GM10248 (cell line): ENCODE results near the gene DGKG.

ENCODE experiments used
- CTCF ChIA-PET: fragments of 300-600 bp; sonication (Branson Sonifier 250); formaldehyde crosslinking; extraction: SDS; loops from one replicate; lab custom pipeline; 2021; ENCODE audit warnings: antibody characterized with exemption; lab: Yijun Ruan, JAX
- POLR2A ChIA-PET: fragments of 350-650 bp; sonication (Branson Sonifier 250); formaldehyde crosslinking; extraction: SDS; loops from one replicate; lab custom pipeline; 2020; ENCODE audit warnings: antibody characterized with exemption; lab: Yijun Ruan, JAX
- DNase-seq: peaks from one replicate; pipeline ENCODE4 v3.0.0; 2012; ENCODE audit errors: extremely low spot score
- CTCF ChIP-seq: IDR thresholded peaks from 2 replicates; pipeline ENCODE4 v1.5.1; 2012; ENCODE audit warnings: mild to moderate bottlenecking, low read depth; ENCODE audit errors: extremely low read depth, missing control alignments, control extremely low read depth

Gene DGKG

GRCh38 chr3:186281176-186281575 lies 80.9 kb downstream of the DGKG start:
- TF ChIP-seq CTCF, result no peak
- DNase-seq, result no peak
- CTCF ChIA-PET, result interaction anchor here (0.6 to 2.3 kb wide), 8 partner anchors 10 to 338 kb away, joined by 3 to 11 read pairs (median 4); no protein-coding TSS in a partner anchor
- POLR2A ChIA-PET, result no interaction called here

- ChIA-PET POLR2A (no interaction called here), CTCF (interaction anchor here (0.6 to 2.3 kb wide), 9 partner anchors 10 to 337 kb away, joined by 3 to 11 read pairs (median 3); no protein-coding TSS in a partner anchor)
- TF ChIP-seq CTCF, result no peak
- DNase-seq, result no peak
Observed at GRCh38 chr3:186280737-186281136, 81.3 kb downstream of the DGKG start.

GRCh38 chr3:186277268-186277909 lies 84.6 kb downstream of the DGKG start:
- POLR2A ChIA-PET, result no interaction called here
- no peak for TF ChIP-seq CTCF
- no peak for DNase-seq
- CTCF ChIA-PET, result interaction anchor here (0.7 to 1.6 kb wide), 7 partner anchors 13 to 243 kb away, joined by 3 to 7 read pairs (median 3); no protein-coding TSS in a partner anchor

- ChIA-PET CTCF (no interaction called here), POLR2A (no interaction called here)
Observed at GRCh38 chr3:186275436-186275835, 86.6 kb downstream of the DGKG start.

GRCh38 chr3:186273586-186273985 lies 88.4 kb downstream of the DGKG start:
- TF ChIP-seq CTCF, result no peak
- ChIA-PET POLR2A (interaction anchor here (0.7 kb wide), 1 partner anchor 311 kb away, joined by 5 read pairs; no protein-coding TSS in a partner anchor), CTCF (interaction anchor here (0.9 to 1.6 kb wide), 3 partner anchors 11 to 268 kb away, joined by 3 read pairs; no protein-coding TSS in a partner anchor)
- no peak for DNase-seq

More at GRCh38 chr3:186275436-186275835, 86.6 kb downstream of the DGKG start:
- TF ChIP-seq CTCF, result no peak
- DNase-seq, result no peak

GRCh38 chr3:186270701-186271100 lies 91.3 kb downstream of the DGKG start:
- ChIA-PET CTCF (interaction anchor here (0.9 to 2.2 kb wide), 5 partner anchors 9 to 287 kb away, joined by 3 to 10 read pairs (median 4); no protein-coding TSS in a partner anchor), POLR2A (no interaction called here)
- DNase-seq, result no peak
- TF ChIP-seq CTCF, result no peak
